Naive B cell (primary cell): ENCODE results near the gene FHAD1. TPM values are rescaled to one million over a fixed set of nuclear protein-coding genes. Genes with fewer than 3 reads are reported as not detected.

Experiments used
- ATAC-seq, 2 donors: fragments of 150-1000 bp; cut with Tn5 transposase; 2 replicates each; pipeline ENCODE4 v1.10.0; 2021; ENCODE audit warnings: low read depth in 2 of 2, mild to moderate bottlenecking in 2 of 2, moderate library complexity in 2 of 2
- DNase-seq: peaks from one replicate; pipeline ENCODE4 v3.0.0; 2022
- H3K27ac Mint-ChIP-seq, 6 donors: one replicate each; pipeline ENCODE4 v1.8.0; 2020 to 2022; ENCODE audit warnings: mild to moderate bottlenecking in 6 of 6, mixed read lengths in 6 of 6, moderate library complexity in 5 of 6, inconsistent platforms in 2 of 6
- H3K27me3 Mint-ChIP-seq, 3 donors: one replicate each; pipeline ENCODE4 v1.8.0; 2021 to 2022; ENCODE audit warnings: mixed read lengths in 3 of 3, mild to moderate bottlenecking in 1 of 3
- H3K36me3 Mint-ChIP-seq, 2 donors: one replicate each; pipeline ENCODE4 v1.8.0; 2020 to 2022; ENCODE audit warnings: mixed read lengths in 2 of 2, inconsistent platforms in 1 of 2, mild to moderate bottlenecking in 1 of 2
- H3K4me1 Mint-ChIP-seq, 3 donors: one replicate each; pipeline ENCODE4 v1.8.0; 2020 to 2022; ENCODE audit warnings: mixed read lengths in 3 of 3, inconsistent platforms in 1 of 3, mild to moderate bottlenecking in 1 of 3, moderate library complexity in 1 of 3
- H3K4me3 Mint-ChIP-seq, 8 donors: one replicate each; pipeline ENCODE4 v1.8.0; 2020 to 2022; ENCODE audit warnings: mild to moderate bottlenecking in 8 of 8, mixed read lengths in 8 of 8, moderate library complexity in 8 of 8, inconsistent platforms in 2 of 8
- H3K9me3 Mint-ChIP-seq, 7 donors: one replicate each; pipeline ENCODE4 v1.8.0; 2020 to 2022; ENCODE audit warnings: mixed read lengths in 7 of 7, mild to moderate bottlenecking in 5 of 7, inconsistent platforms in 2 of 7, moderate library complexity in 1 of 7
- polyA plus RNA-seq, 6 donors: library from polyadenylated mRNA; unstranded; fragments of 300-500 nt; fragmentation: Illumina TruSeq; gene quantifications; one replicate each; pipeline ENCODE4 v1.2.3, GENCODE V29; 2021; ENCODE audit warnings: low read depth in 6 of 6

The FHAD1 gene
- polyA plus RNA-seq, 6 donors from 2014 or later, result not detected

DNA sequence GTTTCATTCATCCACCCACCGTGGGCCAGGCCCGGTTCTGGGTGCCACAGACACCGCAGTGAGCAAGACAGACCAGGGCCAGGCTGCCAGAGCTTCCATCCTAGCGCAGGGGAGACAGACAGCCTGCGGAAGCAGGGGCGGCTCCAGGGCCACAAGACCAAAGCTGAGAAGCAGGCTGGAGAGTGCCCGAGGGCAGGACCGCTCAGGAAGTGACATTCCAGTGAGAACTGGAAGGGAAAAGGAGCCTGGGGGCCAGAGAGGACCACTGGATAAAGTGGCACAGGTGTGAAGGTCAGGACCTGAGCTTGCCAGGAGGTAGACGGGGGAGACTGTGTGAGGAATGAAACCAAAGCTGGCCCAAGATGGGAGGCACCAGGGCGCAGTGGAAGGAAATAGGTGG, 103.1 kb downstream of the FHAD1 start:
- Mint-ChIP-seq H3K9me3 (no peaks in the 10 kb centered on the region), H3K4me3 (no peak overlapping the region), H3K27me3 (peaks cover 21 to 44% (median 37%) of the 10 kb centered on the region in 3 donors), H3K36me3 (no peaks in the 10 kb centered on the region), H3K4me1 (peaks cover 0 to 8% (median 4%) of the 10 kb centered on the region in 3 donors), H3K27ac (no peak overlapping the region)
- ATAC-seq (no peak), DNase-seq (no peak)

- H3K4me3 Mint-ChIP-seq, result no peak overlapping the region
- peaks cover 0 to 5% (median 0%) of the 10 kb centered on the region in 3 donors for H3K4me1 Mint-ChIP-seq
- peaks cover 17 to 38% (median 32%) of the 10 kb centered on the region in 3 donors for H3K27me3 Mint-ChIP-seq
- H3K27ac Mint-ChIP-seq, result peak overlapping the region in 1 of 6 donors; percentile 79
- H3K36me3 Mint-ChIP-seq, result no peaks in the 10 kb centered on the region
- no peak for DNase-seq
- no peaks in the 10 kb centered on the region for H3K9me3 Mint-ChIP-seq
- no peak for ATAC-seq
Measured at GRCh38 chr1:15350551-15351200, 103.7 kb downstream of the FHAD1 start.

GRCh38 chr1:15351310-15351709, 104.3 kb downstream of the FHAD1 start:
- DNase-seq (no peak), ATAC-seq (no peak)
- Mint-ChIP-seq H3K36me3 (no peaks in the 10 kb centered on the region), H3K4me3 (no peak overlapping the region), H3K27me3 (peaks cover 17 to 35% (median 26%) of the 10 kb centered on the region in 3 donors), H3K9me3 (no peaks in the 10 kb centered on the region), H3K27ac (no peak overlapping the region), H3K4me1 (no peaks in the 10 kb centered on the region)

DNA sequence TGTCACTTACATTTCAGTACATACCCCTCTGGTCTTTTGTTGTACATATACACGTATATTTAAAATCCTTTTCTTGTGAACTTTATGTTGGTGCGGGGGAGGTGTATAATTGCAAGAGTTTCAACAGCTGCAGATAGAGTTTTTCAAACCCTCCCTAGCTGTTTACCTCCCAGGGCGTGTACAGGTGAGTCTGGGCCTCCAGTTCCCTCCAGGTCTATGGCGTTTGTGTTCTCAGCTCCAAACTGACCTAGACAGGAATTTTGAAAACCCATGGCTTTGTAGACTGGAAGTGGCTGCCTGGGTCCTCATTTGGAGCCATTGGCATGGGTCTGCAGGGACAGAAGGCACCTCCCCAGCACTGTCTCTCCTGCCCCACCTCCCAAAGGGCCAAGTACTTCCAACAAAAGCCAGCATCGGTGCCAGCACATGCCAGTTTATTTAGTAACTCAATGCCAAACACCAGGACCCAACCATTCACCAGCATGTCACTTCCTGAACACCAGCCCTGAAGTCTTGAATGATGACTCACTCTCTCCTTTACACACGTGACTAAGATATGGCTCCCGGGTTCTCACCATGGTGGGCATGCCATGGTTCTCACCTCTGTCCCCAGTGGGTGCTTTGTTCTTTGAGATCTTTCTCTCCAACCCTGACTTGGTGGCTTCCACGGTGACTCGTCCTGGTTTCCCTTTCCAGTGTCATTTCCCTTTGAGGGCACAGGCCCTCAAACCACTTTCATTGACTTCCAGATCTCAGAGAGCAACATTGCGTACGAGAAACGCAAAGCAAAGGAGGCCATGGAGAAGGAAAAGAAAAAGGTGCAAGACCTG, 105.3 kb downstream of the FHAD1 start:
- H3K27ac Mint-ChIP-seq, result no peak overlapping the region
- H3K27me3 Mint-ChIP-seq, result peaks cover 13 to 34% (median 26%) of the 10 kb centered on the region in 3 donors
- H3K36me3 Mint-ChIP-seq, result no peaks in the 10 kb centered on the region
- no peak overlapping the region for H3K4me3 Mint-ChIP-seq
- ATAC-seq, result no peak
- H3K4me1 Mint-ChIP-seq, result no peaks in the 10 kb centered on the region
- no peak for DNase-seq
- no peaks in the 10 kb centered on the region for H3K9me3 Mint-ChIP-seq

DNA sequence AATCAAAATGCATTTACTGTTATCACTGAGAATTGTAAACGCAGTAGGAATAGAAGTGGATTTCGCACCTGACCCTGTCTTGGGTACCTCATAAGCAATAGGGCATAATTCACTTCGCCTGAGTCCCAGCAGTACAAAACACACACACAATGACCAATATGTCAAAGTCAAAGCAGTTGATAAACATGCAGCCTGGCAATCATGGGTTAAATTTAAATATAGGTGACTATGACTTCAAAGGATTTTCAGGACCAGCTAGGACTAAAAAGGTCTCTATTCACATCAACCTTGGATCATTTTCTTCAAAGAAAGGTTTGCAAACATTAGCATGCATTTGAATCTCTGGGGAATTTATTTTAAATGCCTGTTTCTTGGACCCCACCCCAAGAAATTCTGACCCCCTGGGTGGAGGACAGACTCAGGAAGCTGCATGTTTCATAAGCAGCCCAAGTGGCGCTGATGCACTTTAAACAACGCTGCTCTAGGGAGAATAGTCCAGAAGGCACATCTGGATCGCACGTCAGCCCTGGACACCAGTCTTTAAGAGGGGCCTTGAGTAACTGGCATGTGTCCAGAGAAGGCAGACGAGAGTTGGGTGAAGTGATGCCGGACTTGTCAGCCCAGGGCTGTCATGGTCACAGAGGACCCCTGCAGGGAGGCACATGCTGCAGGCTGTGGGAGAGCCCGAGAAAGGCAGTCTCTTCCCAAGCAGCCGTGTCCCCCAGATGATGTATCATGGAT, 107.0 kb downstream of the FHAD1 start:
- H3K36me3 Mint-ChIP-seq, result no peaks in the 10 kb centered on the region
- peaks cover 13 to 27% (median 20%) of the 10 kb centered on the region in 3 donors for H3K27me3 Mint-ChIP-seq
- ATAC-seq (no peak), DNase-seq (no peak)
- H3K9me3 Mint-ChIP-seq, result no peaks in the 10 kb centered on the region
- no peaks in the 10 kb centered on the region for H3K4me1 Mint-ChIP-seq
- no peak overlapping the region for H3K4me3 Mint-ChIP-seq
- H3K27ac Mint-ChIP-seq, result no peak overlapping the region

- ATAC-seq, result no peak
- H3K4me3 Mint-ChIP-seq, result no peak overlapping the region
- H3K27me3 Mint-ChIP-seq, result peaks cover 13 to 27% (median 20%) of the 10 kb centered on the region in 3 donors
- H3K4me1 Mint-ChIP-seq, result no peaks in the 10 kb centered on the region
- DNase-seq, result no peak
- H3K27ac Mint-ChIP-seq, result no peak overlapping the region
- no peaks in the 10 kb centered on the region for H3K9me3 Mint-ChIP-seq
- no peaks in the 10 kb centered on the region for H3K36me3 Mint-ChIP-seq
Measured at GRCh38 chr1:15354580-15354965, 107.5 kb downstream of the FHAD1 start.

- no peak for ATAC-seq
- Mint-ChIP-seq H3K9me3 (no peaks in the 10 kb centered on the region), H3K27me3 (peaks cover 10 to 27% (median 20%) of the 10 kb centered on the region in 3 donors), H3K27ac (no peak overlapping the region), H3K4me3 (no peak overlapping the region), H3K36me3 (no peaks in the 10 kb centered on the region), H3K4me1 (no peaks in the 10 kb centered on the region)
- DNase-seq, result no peak
Measured at GRCh38 chr1:15355968-15356625, 109.1 kb downstream of the FHAD1 start.

DNA sequence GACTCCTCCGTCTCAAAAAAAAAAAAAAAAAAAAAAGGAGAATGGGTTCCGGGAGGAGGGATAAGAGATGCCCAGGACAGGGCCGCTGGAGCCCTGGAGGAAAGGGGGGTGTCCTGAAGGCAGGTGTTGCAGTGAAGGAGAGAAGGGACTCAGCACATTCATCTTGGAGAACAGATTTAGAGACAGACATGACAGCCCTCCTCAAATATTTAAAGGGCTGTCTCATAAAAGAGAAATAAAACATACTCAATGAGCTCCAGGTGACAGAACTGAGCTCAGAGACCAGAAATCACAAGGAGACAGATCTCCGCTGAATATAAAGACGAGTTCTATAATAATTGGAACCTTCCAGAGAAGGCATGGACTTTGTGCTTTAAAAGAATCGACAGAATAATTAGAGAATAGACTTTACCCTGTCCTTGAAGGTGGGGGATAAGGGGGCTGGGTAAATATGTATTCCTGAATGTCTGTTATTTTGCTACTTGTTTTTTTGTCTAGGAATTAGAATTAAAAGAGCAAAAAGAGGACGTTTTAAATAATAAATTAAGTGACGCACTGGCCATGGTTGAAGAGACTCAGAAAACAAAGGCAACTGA, 110.7 kb downstream of the FHAD1 start:
- no peak overlapping the region for H3K27ac Mint-ChIP-seq
- ATAC-seq (no peak), DNase-seq (no peak)
- H3K36me3 Mint-ChIP-seq, result no peaks in the 10 kb centered on the region
- peaks cover 0 to 11% (median 6%) of the 10 kb centered on the region in 3 donors for H3K27me3 Mint-ChIP-seq
- H3K4me1 Mint-ChIP-seq, result no peaks in the 10 kb centered on the region
- no peak overlapping the region for H3K4me3 Mint-ChIP-seq
- H3K9me3 Mint-ChIP-seq, result no peaks in the 10 kb centered on the region

- DNase-seq, result no peak
- Mint-ChIP-seq H3K27me3 (peaks cover 0 to 6% (median 4%) of the 10 kb centered on the region in 3 donors), H3K27ac (peak overlapping the region in 2 of 6 donors; percentile 18 to 42), H3K9me3 (no peaks in the 10 kb centered on the region), H3K4me1 (no peaks in the 10 kb centered on the region), H3K4me3 (no peak overlapping the region), H3K36me3 (no peaks in the 10 kb centered on the region)
- no peak for ATAC-seq
Measured at GRCh38 chr1:15358565-15359133, 111.6 kb downstream of the FHAD1 start.

DNA sequence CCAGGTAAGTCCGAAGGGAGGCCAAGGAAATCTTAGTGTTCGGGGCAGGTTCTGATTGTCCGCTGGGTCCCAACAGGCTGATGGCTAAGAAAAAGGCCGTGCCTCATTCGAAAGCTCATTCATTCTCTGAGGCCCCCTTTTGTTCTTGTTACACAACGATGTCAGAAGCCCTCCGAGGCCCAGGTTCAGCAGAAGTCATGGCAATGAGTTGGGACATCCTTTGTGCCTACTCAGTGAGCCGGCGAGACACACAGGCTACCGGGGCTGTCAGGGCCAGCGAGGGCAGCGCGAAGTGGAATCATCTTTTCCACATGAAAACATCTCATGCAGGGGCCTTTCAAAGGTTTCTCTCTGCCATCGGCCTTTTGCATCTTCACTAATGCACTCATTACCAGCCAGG, 113.7 kb downstream of the FHAD1 start:
- DNase-seq (no peak), ATAC-seq (no peak)
- H3K9me3 Mint-ChIP-seq, result no peaks in the 10 kb centered on the region
- no peaks in the 10 kb centered on the region for H3K4me1 Mint-ChIP-seq
- H3K4me3 Mint-ChIP-seq, result no peak overlapping the region
- H3K27ac Mint-ChIP-seq, result peak overlapping the region in 1 of 6 donors; percentile 10
- peaks cover 0 to 9% (median 5%) of the 10 kb centered on the region in 3 donors for H3K27me3 Mint-ChIP-seq
- no peaks in the 10 kb centered on the region for H3K36me3 Mint-ChIP-seq

GRCh38 chr1:15362096-15362736, 115.2 kb downstream of the FHAD1 start:
- peaks cover 0 to 14% (median 9%) of the 10 kb centered on the region in 3 donors for H3K27me3 Mint-ChIP-seq
- peak overlapping the region in 2 of 6 donors; percentile 58 to 84 for H3K27ac Mint-ChIP-seq
- H3K4me1 Mint-ChIP-seq, result no peaks in the 10 kb centered on the region
- no peak overlapping the region for H3K4me3 Mint-ChIP-seq
- H3K36me3 Mint-ChIP-seq, result no peaks in the 10 kb centered on the region
- DNase-seq (no peak), ATAC-seq (no peak)
- no peaks in the 10 kb centered on the region for H3K9me3 Mint-ChIP-seq

DNA sequence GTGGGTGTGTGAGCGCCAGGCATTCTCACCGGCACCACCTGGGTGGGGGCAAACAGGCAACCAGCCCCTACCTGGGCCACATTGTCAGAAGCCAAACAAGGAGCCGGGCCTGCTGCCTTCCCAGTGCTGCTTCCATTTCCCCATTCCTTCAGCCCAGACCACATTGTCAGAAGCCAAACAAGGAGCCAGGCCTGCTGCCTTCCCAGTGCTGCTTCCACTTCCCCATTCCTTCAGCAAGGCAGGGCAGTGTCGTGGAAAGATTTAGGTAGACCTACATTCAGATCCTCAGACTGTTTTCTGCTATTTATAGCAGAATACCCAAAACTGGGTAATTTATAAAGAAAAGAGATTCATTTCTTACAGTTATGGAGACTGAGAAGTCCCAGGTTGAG, 115.7 kb downstream of the FHAD1 start:
- Mint-ChIP-seq H3K27me3 (peaks cover 0 to 15% (median 9%) of the 10 kb centered on the region in 3 donors), H3K36me3 (no peaks in the 10 kb centered on the region), H3K9me3 (no peaks in the 10 kb centered on the region), H3K27ac (peak overlapping the region in 2 of 6 donors; percentile 58 to 84), H3K4me3 (no peak overlapping the region), H3K4me1 (no peaks in the 10 kb centered on the region)
- ATAC-seq, result no peak
- no peak for DNase-seq
